ENCODE data around the gene NTSR2. TPM values are rescaled to one million over a fixed set of nuclear protein-coding genes. Genes with fewer than 3 reads are reported as not detected.

The NTSR2 gene
- total RNA-seq, 1 donor = not detected

DNA sequence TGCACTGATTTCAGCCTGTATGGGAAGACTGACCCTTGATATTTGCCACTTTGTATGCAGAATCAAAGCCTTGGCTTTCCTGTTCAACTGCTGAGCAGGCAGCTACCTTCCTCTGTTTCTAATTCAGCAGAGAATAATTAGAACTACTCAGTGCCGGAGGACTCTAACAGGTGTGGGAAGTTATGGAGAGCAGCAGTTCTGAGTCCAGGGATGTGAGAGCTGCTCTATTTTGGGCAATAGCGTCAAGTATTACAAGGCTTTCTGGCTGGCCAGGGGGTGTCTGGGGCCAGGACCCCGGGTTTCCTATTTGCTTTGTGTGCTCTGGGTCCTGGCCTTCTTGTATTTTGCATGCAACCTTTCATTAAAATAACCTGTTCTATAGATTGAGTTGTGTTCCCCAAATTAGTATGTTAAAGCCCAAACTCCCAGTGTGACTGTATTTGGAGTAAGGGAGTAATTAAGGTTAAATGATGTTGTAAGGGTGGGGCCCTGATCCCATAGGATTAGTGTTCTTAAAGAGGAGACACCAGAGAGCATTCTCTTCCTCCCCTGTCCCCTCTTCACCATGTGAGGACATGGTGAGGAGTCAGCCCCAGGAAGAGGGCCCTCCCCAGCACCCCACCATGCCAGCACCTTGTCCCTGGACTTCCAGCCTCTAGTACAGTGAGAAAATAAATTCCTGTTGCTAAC, 5.6 kb upstream of the NTSR2 start:
- DNase-seq (ENCODE audit: low read depth) = no peak
- H3K4me3 ChIP-seq (ENCODE audit: low read depth, low read length) = no peak overlapping the region
- TF ChIP-seq, protein P1, sequence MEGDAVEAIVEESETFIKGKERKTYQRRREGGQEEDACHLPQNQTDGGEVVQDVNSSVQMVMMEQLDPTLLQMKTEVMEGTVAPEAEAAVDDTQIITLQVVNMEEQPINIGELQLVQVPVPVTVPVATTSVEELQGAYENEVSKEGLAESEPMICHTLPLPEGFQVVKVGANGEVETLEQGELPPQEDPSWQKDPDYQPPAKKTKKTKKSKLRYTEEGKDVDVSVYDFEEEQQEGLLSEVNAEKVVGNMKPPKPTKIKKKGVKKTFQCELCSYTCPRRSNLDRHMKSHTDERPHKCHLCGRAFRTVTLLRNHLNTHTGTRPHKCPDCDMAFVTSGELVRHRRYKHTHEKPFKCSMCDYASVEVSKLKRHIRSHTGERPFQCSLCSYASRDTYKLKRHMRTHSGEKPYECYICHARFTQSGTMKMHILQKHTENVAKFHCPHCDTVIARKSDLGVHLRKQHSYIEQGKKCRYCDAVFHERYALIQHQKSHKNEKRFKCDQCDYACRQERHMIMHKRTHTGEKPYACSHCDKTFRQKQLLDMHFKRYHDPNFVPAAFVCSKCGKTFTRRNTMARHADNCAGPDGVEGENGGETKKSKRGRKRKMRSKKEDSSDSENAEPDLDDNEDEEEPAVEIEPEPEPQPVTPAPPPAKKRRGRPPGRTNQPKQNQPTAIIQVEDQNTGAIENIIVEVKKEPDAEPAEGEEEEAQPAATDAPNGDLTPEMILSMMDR (IDR thresholded peaks at IDR 0.05; ENCODE audit: insufficient read depth, low read depth, low read length) = no peak

DNA sequence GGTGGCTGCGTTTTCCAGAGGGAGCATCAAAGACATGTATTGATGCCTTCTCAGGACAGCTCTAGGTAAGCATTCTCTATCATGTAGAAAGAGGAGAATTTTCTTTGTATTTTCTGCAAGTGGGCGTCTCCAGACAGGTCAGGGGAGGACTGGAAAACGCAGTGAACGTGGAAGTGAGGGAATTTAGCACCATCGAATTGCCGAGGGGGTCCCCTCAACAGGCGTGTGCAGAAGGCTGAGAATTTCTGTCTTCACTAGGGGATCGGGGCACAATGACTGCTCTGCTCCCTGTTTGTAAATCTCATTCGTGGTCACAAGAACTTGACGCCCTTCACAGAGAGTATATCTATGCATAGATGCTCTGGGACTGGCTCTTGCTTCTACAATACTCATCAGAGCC, 5.0 kb upstream of the NTSR2 start:
- DNase-seq (ENCODE audit: low read depth) = no peak
- H3K4me3 ChIP-seq (ENCODE audit: low read depth, low read length) = no peak overlapping the region
- TF ChIP-seq, protein P1 (IDR thresholded peaks at IDR 0.05; ENCODE audit: insufficient read depth, low read depth, low read length) = no peak

DNA sequence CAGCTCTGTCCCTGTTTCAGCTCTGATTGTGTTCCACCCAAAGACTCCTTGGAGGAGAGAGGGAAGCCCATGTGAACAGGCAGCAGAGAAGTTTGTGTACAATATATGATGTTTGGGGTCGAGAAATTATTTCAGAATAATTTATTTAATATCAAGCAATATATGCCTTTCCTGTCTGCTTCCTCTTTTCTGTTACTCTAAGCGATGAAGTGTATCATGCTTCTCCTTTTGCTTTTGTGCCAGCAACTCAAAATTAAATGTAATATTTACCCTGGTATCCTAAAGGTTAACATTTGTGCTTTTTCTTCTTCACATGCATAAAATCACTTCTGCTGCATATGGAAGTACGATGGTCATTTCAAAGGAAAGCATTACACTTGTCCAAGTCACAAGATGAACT, 2.4 kb upstream of the NTSR2 start:
- no peak overlapping the region for H3K4me3 ChIP-seq (ENCODE audit: low read depth, low read length)
- TF ChIP-seq, protein P1 (IDR thresholded peaks at IDR 0.05; ENCODE audit: insufficient read depth, low read depth, low read length) = no peak
- no peak for DNase-seq (ENCODE audit: low read depth)

DNA sequence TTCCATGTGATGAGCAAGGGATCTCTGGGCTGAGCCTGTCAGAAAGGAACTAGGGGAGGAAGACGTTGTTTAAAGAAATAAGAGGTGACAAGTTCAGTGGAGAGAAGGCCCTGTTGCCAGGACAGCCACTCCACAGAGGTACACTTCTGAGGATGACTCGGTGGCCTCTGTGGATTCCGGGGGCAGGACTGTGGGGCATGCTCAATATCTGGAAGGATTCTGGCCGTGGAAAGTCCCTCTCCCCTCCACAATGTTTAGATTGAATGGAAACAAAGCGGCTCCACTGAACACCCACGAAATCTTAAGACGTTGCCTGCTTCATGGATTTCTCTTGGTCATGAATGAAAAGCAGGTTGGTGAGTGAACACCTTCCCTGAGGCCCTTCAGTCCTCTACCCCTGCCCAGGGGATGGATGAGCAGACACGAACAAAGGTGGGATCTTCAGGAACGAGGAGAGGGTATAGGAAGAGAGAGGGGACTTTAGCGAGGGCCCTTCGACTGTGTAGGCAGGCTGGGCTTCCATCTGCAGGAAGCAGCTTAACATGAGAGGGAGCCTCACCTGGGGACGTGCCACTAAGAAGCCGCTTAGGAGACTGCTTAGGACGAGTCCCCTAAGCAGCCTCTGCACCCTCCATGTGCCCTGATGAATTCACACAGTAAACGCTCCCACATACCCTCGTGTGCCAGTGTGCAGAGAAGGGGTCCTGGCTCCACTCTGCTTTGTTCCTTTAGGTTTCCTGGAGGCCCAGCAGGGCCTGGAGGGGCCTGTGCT, 1.9 kb downstream of the NTSR2 start:
- DNase-seq (ENCODE audit: low read depth) = no peak
- TF ChIP-seq, protein P1 (IDR thresholded peaks at IDR 0.05; ENCODE audit: insufficient read depth, low read depth, low read length) = no peak
- H3K4me3 ChIP-seq (ENCODE audit: low read depth, low read length) = no peak overlapping the region

DNA sequence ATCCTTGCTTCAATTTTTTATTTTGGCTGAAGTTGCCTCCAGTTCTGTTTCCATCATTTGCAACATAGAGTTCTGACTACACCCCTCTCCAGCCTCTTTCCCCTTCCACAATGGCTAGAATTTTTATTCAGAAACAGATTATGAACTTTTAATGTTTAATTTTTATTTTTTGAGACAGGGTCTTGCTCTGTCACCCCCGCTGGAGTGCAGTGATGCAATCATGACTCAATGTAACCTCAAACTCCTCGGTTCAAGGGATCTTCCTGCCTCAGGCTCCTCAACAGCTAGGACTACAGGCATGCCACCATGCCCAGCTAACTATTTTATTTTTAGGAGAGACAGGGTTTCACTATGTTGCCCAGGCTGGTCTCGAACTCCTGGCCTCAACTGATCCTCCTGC, 2.8 kb downstream of the NTSR2 start:
- H3K4me3 ChIP-seq (ENCODE audit: low read depth, low read length) = no peak overlapping the region
- TF ChIP-seq, protein P1 (IDR thresholded peaks at IDR 0.05; ENCODE audit: insufficient read depth, low read depth, low read length) = no peak
- no peak for DNase-seq (ENCODE audit: low read depth)

DNA sequence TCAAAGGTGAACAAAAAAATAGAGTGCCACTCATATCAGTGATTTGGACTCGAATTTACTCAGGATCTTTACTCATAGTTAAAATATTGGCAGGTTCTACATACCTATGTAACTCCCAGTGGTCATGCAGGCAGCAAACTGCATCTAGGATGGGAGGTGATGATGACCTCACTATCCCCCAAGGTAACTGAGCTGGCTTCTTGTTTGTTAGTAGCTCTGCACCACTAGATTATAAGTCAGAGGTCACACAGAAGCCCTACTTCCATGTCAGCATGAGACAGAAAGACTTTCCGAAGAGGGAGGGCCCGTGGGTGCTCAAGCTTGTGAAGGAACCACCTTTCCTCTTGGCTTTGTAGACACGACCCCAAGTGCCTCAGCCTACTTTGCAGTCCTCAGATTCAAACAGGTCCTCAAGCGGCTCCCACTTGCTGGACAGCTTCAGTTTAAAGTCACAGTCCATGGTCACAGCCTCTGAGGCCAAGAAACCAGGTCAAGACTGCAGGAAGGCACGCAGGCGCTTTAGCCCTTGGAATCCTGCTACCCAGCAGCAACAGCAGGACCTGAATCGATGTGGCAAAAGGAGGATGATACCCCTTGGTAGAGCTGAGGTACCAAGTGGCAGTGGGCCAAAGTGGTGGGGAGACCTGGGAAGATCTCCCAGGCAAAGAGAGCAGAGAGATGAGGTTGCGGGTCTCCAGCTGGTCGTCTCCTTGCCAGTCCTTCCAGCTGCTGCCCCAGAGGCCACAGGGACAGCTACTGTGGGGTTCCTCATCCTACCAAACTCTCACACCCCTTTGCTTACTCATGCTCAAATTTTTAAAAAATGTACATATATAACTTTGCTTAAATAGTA, 4.3 kb downstream of the NTSR2 start:
- no peak for DNase-seq (ENCODE audit: low read depth)
- H3K4me3 ChIP-seq (ENCODE audit: low read depth, low read length) = no peak overlapping the region
- TF ChIP-seq, protein P1 (IDR thresholded peaks at IDR 0.05; ENCODE audit: insufficient read depth, low read depth, low read length) = no peak
